ENCODE measurements around the gene HDAC6.

Gene HDAC6

DNA sequence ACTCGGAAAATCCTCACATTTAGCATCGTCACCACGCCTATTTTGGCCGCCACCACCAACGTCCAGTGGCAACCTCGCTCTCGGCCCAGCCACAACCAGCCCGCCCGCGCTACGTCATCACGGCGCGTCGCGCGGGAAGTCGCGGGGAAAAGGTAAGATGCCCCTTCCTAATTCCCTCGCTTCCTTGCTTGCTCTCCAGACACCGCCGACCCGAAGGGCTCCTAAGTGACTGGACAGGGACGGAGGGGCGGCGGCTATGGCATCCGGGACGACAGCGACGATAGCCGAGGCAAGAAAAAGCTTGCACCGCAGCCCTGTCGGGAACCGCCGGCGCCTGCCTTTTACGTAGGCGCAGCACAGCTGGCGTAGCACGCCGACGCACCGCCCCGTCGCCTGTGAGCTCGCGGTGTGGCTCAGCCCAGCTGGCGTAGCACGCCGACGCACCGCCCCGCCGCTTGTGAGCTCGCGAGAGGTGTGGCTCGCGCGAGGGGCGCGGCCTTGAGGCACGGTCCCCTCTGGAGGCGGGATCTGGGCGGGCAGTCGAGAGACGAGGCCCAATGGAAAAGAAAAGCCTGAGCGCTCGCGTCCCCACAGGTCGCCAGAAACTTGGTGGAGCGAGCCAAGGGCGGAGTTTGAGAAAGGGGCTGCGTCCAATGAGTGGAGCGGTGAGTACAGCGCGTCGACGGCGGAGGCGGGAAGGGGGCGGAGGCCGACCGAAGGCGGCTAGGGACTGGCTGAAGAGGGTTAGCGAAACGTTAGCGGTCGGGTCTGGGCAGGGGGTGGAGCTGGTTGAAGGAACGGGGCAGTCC lies at the start of gene HDAC6:
HDAC6 (plus strand) TSS at position 788 of the 809 bp plus-strand sequence. CDS start 626 bp downstream, outside the sequence.
- DNase-seq = peak; percentile 93

DNA sequence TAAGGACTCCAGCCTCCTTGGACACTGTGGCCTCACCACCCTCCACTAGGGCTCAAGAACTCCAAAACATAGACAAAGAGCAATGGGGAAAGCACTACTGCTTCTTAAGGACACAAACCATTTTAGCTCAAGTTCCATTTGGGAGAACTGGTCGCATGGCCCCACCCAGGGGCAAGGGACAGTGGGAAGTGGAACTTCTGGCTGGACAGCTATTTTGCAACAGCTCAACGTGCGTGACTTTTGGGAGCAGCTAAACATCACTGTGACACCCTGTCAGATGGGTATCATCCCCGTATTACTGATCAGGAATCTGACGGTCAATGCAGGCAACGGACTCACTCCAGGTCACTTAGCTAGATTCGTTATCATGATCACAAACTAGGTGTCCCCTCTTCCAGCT lies 49.4 kb upstream of the HDAC6 start:
- DNase-seq = no peak

DNA sequence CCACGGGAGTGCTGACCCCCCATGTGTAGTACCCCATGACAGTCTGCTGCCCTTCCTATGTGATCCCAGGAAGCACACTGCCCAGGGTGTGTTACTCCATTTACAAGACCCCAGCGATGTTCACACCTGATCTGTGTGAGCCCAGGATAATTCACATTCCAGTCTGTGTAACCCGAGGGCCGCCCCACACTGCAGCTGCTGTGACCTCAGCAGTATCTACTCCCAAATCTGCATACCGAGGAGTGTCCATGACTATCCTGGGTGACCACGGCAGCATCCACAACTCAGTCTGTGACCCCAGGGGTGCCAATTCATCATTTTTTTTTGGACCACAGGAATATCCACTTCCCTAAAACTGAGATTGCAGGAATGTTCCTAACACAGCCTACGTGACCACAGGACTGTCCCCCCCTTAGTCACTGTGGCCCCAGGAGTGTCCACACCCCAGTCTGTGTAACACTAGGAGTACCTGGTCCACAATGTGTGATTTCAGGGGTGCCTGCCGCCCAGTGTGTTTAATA lies 48.1 kb upstream of the HDAC6 start:
- DNase-seq = no peak

DNA sequence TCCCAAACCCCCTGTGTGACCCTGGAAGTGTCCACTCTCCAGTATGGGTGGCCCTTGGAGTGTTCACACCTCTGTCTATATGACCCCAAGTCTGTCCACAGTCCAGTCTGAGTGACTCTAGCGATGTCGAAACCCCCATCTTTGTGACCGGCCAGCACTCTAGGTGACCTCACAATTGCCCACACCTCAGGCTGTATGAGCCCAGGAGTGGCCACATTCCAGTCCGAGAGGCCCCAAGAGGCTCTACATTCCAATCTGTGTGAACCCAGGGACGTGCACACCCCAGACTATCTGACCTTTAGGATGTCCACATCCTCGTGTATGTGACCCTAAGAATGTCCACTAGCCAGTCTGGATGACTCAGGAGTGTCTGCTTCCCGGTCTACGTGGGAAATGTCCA lies 47.6 kb upstream of the HDAC6 start:
- no peak for DNase-seq

DNA sequence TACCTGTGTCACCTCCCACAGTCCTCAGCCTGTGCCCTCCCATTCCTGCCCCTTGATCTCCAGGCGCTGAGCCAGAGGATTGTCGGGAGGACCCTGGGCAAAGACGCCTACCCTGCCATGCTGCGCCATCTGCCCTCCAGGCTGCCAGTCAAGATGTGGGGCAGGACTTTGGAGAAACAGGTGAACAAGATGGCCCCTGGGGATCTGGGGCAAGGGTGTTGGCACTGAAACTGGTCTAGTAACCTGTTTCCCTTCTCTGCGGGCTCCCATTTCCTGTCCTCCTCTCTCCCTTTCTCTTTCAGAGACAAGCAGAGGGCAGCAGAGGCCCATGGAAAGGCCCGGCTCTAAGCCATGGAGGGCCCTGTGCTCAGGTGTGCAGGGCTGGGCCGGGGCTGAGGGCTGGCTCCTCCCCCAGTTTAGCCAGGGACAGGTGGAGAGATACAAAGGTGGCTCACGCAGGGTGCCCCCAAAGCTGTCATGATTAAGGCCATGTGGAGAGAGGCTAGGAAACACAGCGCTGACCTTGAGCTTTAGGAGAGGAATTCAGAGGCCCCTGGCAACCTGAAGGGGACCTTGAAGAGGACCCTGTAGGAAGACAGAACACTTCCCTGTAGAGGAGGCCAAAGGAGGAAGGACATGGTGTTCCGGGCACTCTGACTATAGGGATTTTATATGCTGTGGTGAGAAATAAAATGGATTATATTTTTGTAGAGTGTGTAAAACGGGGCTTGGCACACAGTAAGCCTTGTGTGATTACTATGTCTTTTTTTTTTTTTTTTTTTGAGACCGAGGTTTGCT lies 40.0 kb upstream of the HDAC6 start, which contains the start of gene GLOD5:
GLOD5 (plus strand) TSS at position 74 of the 798 bp plus-strand sequence; CDS start at position 118, 44 bp downstream.
- peak; percentile 14 to 18 for DNase-seq

DNA sequence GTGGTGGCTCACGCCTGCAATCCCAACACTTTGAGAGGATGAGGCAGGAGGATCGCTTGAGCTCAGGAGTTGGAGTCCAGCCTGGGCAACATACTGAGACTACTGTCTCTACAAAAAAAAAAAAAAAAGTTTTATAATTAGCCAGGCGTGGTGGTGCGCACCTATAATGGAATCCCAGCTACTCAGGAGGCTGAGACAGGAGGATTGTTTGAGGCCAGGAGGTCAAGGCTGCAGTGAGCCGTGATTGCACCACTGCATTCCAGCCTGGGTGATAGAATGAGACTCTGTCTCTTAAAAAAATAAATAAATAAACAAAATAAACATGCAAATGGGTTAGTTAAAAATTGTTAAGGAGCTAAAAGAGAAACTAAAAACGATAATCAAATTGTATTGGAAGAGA lies 32.6 kb upstream of the HDAC6 start:
- DNase-seq = no peak

DNA sequence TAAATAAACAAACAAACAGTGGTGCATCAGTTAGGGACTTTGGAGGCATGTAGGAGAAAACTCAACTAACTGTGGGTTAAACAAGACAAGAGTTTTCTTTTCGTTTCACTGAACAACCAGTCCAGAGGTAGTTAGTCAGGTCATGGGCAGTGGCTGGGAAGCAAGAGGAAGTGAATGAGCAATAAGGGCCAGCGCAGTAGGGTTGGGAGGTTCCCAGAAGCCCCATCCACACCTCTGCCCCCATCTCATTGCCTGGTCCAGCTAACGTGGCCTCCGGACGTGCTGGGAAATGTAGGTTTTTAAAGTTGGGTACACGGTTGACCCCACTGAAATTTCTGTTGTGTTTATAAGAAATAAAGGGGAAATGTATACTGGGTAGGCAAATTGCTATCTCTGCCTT lies 31.6 kb upstream of the HDAC6 start:
- DNase-seq = no peak

DNA sequence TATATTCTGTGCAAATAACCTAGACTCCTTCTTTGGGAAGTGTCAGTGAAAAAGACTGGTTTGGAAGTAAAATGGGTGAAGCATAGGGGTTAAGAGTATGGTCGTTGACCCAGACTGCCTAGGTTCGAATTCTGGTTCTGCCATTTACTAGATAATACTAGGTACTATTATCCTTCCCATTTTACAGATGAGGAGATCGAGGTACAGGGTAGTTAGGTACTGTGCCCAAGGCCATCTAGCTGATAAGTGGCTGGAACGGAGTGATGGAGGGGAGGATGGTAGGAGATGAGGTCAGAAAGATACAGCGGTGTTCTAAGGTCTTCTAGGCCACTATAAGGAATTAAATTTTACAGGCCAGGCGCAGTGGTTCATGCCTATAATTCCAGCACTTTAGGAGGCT lies 29.3 kb upstream of the HDAC6 start:
- no peak for DNase-seq

DNA sequence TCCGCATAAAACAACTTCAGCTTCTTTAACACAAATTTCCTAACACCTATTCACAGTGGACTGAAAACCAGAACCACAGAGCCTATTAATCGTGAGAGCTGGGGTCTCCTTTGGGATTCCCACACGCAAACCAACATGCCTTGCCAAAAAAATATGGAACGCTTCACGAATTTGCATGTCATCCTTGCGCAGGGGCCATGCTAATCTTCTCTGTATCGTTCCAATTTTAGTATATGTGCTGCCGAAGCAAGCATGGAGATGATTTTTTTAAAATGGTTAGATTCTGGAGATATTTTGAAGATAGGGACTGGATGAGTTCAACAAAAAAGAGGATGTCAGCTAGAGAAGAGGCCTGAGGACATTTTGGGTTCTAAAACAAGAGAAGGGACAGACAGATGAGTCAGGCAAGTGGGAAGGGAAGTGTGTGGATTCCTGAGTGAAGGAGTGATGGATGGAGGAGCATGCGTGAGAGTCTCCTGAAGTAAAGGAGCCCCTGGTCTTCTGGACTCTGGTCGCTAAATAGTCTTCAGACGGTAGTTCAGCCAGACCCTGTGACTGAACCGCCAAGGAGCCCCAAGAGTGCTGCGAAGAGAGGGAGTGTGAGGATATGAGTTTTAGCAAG lies 24.9 kb upstream of the HDAC6 start:
- no peak for DNase-seq

DNA sequence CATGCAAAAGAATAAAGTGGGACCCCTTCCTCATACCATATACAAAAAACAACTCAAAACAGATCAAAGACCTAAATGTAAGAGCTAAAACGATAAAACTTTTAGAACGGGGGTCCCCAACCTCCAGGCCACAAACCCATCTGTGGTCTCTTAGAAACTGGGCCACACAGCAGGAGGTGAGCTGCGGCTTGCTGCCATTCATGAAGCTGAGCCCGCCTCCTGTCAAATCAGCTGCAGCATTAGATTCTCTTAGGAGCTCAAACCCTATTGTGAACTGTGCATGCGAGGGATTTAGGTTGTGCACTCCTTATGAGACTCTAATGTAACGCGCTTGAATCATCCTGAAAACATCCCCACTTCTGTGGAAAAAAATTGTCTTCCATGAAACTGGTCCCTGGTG lies 22.5 kb upstream of the HDAC6 start:
- no peak for DNase-seq

DNA sequence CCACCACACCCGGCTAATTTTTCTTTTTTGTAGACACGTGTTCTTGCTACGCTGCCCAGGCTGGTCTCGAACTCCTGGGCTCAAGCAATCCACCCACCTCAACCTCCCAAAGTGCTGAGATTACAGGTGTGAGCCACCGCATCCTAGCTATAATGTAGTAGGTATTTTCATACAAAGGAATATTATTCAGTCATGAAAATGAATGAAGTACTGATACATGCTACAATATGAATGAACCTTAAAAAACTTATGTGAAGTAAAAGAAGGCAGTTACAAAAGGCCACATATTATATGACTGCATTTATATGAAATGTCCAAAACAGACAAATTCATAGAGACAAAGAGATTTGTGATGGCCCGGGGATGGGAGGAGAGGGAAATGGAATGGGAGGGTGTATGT lies 20.2 kb upstream of the HDAC6 start:
- no peak for DNase-seq

DNA sequence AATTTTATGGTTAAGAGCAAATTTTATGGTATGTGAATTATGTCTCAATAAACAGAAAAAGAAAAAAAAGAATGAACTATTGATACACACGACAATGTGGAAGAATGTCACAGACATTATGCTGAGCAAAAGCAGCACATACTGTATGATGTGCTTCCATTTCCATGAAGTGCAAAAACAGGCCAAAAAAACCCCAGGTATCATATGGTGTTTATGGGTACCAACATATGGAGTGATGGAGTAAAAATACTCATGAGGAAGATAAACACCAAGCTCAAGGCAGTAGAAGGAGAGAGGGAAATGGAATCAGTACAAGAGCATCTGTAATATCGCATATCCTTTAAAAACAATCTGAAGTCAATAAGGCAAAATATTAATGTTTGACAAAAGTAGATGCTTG lies 19.7 kb upstream of the HDAC6 start:
- no peak for DNase-seq

DNA sequence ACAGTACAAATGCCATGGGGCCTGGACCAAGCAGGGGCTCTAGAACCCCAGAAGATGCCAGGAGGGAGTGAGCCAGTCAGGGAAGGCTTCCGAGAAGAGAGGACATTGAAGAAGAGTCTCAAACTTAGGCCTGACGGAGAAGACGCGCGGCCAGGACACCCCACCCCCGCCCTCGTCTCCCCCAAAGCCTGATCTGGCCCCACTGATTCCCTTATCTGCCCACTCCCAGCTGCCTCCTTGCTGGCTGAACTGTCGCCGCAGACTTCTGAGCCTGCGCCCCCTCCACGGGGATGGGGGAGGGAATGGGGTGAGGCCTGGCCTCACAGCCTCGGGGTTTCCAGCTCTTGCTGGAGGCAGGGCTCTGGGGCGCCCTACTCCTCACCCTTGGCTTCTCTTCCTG lies 19.1 kb upstream of the HDAC6 start:
- DNase-seq = no peak

DNA sequence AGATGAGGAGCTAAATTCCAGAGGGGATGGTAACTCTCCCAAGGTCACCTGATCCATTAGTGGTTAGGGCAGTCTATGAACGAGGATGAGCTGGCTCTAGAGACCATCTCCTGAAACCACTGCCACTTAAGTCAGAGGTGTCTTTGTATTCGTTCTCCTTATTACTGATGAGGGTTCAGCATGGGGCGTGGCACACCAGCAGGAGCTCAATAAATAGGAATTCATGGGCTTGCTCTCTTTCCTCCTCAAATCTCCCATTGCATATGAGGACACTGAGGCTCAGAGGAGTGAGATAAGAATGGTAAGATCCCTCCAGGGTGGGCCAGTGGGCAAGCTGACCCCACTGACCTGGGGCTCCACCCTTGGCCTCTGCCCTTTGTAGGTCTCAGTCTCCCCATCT lies 17.1 kb upstream of the HDAC6 start:
- no peak for DNase-seq

DNA sequence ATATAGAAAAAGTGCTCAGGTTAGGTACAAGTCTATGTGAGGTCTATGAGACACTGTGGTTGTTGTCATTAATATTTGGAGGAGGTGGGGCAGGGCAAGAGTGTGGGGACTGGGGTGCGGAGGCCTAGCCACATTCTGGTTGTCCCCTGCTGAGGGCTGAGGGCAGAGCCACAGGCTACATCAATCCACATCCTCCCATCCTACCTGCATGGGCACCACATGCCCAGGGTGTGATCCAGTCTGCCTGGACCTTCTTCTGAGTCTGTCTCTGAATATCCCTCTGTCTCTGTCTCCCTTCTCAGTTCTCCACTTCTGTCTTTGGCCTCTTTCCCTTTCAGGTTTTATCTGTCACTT lies 16.7 kb upstream of the HDAC6 start:
- no peak for DNase-seq

DNA sequence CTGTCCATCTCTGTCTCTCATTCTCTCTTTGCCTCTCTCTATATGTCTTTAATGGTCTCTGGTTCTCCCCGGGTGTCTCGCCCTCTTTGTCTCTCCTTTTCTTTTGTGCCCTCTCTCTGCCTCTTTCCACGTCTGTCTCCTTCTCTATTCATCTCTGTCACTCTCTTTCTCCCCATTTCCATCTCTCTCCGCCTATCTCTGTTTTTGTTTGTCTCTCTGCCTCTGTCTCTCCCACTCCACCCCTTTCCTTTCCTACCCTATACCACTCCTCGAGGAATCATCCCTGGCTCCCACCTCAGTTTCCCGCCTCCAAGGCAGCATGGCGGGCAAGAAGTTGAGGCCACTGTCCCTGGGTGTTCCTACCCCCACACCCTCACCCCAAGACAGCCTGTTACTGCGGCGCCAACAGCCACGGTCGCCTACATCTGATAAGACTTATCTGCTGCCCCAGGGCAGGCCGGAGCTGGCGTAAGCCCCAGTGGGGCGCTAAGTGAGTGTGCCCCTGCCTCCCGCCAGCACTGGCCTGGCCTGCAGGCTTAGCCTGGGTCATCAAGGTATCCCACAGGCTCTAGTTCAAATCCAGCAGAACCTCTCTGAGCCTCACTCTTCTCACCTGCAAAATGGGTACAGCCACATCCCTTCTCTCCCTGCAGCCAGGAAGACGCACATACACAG lies 16.2 kb upstream of the HDAC6 start:
- DNase-seq = no peak

DNA sequence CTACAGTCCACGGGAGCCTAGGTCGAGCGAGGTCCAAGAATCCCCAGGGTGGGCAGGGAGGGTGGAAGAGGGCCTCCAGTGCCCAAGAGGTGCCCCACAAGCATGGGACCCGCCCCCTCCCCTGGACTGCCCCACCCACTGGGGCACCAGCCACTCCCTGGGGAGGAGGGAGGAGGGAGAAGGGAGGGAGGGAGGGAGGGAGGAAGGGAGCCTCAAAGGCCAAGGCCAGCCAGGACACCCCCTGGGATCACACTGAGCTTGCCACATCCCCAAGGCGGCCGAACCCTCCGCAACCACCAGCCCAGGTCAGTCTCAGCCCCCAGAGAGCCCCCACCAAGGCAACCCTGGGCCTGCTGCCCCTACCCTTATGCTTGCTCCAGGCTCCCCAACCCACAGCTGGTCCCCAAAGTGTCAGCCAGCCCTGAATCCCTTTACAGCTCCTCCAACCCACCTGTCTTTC lies 15.5 kb upstream of the HDAC6 start, which contains the start of gene GATA1:
GATA1 (plus strand) TSS at position 250 of the 460 bp plus-strand sequence. CDS start 4,520 bp downstream, outside the sequence.
- no peak for DNase-seq

DNA sequence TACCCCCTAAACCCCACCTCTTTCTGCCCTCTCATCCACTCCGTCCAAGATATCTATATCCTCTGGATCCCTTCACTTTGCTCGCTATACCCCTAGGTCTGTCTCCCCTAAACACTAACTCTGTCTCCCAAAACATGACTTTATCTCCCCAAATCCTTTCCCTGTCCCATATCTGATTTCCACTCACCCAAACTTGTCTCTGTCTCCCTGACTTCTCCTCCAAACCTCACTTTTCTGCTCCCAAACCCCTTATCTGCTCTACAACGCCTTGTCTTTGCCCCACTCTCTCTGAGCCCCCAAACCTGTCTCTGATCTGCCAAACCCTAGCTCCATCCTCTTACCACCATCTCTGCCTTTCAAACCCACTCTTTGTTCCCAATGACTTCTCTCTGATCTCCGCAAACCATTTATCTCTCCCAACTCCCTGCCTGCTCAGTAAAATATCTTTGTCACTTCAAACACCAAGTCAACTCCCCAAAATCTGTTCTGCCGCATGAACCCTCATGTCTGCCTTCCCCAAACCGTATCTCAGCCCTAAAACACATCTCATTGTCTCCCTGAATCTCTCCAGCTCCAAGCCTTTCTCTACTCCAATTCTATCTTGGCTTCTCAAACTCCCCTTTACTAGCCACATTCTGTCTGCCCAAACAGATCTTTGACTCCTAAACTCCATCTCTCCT lies 14.9 kb upstream of the HDAC6 start:
- DNase-seq = no peak

DNA sequence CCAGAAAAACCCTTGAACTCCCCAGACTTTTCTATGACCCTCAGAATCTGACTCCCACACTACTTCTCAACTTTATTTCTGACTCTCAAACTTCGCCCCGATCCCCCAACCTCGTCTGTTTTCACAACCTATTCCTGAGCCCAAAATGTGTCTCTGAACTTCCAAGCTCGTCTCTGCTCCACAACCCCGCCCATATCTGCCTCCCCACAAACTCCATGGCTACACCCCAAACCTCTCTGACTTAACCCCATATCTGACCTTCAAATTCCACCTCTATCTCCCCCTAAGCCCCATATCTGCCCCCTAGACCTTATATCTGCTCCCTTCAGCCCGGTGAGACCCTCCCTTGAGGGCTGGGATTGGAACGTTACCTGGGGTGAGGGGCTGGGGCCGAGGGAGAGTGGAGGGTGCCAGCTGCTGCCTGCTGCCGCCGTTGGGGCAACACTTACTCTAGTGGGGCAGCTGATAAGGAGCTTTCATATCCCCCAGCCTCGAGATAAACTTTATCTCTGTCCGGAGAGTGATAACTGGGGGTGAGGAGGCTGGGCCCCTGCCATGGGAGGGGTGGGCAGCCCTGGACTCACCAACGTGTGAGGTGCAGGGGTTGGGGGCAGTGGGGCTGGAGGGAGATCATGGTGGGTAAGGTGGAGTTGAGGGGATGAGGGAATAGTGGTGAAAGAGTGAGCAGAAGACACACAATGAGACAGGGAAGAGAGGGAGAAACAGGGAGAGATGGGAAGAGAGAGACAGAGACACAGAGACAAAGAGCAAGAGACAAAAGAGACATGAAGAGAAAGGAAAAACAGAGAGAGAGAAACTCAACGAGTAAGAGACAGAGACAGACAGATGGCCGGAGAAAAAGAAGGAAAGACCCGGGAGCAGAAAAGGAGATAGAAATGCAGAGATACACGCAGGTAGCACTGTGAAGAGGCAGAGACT lies 14.1 kb upstream of the HDAC6 start:
- no peak for DNase-seq

DNA sequence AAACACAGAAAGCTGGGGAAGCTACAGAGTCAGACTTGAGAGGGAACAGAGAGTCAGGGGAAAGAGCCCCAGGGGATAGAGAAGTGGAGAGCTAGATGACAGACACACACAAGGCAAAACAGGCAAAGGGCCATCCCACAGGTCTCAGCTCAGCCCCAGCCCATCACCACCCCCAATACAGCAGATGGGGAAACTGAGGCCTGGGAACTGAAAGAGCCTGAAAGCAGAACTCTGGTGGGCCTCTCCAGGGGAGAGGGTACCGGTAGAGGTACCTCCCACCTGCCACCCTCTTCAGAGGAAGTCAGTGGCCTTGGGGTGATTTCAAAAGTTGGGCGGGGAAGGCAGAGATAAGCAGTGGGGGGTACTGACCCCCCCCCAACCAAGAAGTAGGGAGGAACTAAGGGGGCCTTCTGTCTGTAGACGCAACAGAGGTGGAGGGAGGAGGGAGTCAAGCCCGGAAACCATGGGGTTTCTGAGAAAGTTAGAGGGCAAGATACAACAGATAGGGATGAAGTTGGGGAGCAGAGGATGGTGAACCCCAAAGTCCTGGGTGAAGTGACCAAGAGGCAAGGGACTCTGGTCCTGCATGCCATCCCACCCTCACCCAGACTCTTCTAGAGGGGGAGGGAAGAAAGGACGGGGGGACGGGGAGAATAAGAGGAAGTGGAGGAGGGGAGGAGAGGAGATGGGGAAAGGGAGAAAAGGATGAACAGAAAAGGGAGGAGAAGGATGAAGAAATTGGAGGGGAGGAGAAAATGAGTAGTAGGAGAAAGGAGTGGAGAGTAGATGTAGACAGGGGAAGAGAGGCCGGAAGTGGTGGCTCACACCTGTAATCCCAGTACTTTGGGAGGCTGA lies 12.3 kb upstream of the HDAC6 start:
- DNase-seq = no peak
